ENCODE data around the gene LTV1.
A peak's percentile ranks its signal among the peaks of the same experiment; 100 is the strongest.

Gene LTV1

GRCh38 chr6:143896126-143896860 lies 53.2 kb downstream of the LTV1 start:
- DNase-seq = peak; percentile 86

- DNase-seq = no peak
These were observed 57.2 kb downstream of the LTV1 start for GRCh38 chr6:143900358-143900757.

GRCh38 chr6:143901885-143902750 lies 59.0 kb downstream of the LTV1 start:
- peak; percentile 51 for DNase-seq

DNA sequence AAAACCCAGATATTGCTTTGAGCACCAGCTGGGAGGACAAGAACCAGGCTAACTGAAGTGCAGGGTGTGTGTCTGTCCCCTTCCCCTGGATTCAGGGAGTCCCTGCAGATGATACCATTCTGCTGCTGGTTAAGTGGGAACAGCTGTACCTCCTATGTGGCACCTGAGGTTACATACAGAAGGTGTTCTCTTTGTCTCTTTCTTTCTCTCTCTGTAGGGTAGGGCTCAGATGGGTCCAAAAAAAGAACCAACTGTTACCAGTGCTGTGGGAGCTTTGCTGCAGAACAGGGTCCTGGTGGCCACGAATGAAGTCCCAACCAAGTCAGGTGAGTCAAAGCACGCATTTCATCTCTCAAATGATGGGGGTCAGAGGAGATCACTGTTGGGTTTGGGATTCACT lies 59.7 kb downstream of the LTV1 start:
- DNase-seq = no peak

DNA sequence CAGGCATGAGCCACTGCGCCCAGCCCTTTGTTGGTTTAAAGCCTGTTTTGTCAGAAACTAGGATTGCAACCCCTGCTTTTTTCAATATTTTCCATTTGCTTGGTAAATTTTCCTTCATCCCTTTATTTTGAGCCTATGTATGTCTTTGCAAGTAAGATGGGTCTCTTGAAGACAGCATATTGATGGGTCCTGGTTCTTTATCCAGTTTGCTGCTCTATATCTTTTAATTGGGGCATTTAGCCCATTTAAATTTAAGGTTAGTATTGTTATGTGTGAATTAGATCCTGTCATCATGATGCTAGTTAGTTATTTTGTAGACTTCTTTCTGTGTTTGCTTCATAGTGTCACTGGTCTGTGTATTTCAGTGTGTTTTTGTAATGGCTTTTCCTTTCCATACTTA lies 67.9 kb downstream of the LTV1 start:
- DNase-seq = no peak

DNA sequence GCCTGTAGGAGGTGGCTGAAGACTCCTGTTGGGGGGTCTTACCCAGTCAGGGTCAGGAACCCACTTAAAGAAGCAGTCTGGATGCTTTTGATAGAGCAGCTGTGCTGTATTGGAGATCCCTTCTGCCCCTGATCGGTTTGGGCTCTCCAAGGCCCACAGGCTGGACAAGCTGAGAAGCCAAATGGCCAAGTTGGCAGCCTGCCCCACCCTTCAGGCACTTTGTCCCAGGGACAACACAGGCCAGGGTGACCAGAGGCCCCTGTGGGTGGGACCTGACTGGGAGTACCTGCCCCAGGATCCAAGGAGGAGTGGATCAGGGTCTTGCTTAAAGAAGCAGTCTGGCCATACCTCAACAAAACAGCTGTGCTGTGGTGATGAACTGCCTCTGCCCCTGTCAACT lies 69.5 kb downstream of the LTV1 start:
- DNase-seq = no peak

All from MV-4-11 (cell line).